ENCODE results near the gene DNAJB13. TPM values are rescaled to one million over a fixed set of nuclear protein-coding genes. Genes with fewer than 3 reads are reported as not detected.

DNAJB13 gene
- total RNA-seq, 5 donors from 2014 or later (not counting 1 experiment from before 2014, with no cell fraction given) = 0.19 to 0.96 (median 0.30) TPM; not detected in 2

DNA sequence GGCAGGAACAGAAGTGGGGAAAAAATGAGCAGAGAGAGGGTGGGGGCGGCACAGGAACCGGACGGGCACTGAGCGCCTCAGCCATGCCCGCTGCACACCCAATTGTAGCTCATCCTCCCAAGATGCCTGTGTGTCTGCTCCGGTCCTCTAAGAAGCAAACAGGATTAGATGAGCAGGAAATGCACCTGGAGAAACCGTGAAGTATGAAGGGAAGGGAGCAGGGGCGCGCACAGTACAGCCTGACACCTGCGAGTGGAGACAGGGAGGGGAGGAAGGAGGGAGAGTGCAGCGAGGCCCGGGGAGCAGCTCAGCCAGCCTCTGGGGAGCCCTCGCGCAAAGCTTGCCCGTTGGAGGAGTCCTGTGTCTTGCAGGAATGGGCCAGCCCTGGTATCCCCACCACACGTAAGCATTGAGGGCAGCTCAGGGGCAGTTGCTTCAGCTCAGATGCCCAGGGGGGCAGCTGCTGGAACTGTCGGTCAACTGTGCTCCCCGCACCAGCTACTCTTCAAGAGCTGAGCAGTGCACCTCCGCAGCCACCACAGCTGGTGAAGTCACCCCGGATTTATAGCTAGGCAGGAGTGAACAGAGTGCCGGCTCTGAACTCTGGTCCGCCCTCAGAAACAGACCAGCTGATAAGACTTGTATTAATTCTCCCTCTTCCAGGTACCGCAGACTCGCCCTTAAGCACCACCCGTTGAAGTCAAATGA lies 7.0 kb downstream of the DNAJB13 start:
- POLR2A ChIA-PET = no interaction called here
- no peaks in the 10 kb centered on the region for H3K9me3 ChIP-seq
- DNase-seq (no peak), ATAC-seq (replicated peaks in 1 of 4) (peak; percentile 23 to 63 (median 46))
- H3K4me1 ChIP-seq (ENCODE audit: control insufficient read depth in 1 of 2, extremely low read depth in 1 of 2, insufficient read depth in 2 of 2, low read length in 2 of 2) = peaks cover 0 to 4% of the 10 kb centered on the region in 2 experiments
- H3K27ac ChIP-seq (ENCODE audit: low read length) = no peak overlapping the region
- 62% methylated on average over 19 of the region's 25 CpGs for WGBS (ENCODE audit: insufficient coverage)
- H3K27me3 ChIP-seq (replicated peaks in 1 of 2; ENCODE audit: control insufficient read depth in 2 of 2, extremely low read depth in 1 of 2, insufficient read depth in 2 of 2, low read length in 1 of 2) = peaks cover 0 to 24% of the 10 kb centered on the region in 2 experiments
- CTCF ChIA-PET = interaction anchor here in 1 of 2 donors (0.6 kb wide), 1 partner anchor 536 kb away, joined by 3 read pairs; no protein-coding TSS in a partner anchor
- no peak overlapping the region for H3K4me3 ChIP-seq (ENCODE audit: control insufficient read depth in 1 of 2, extremely low read depth in 1 of 2, low read length in 1 of 2)
- Mint-ChIP-seq H3K4me1 (peaks cover 5 to 6% (median 5%) of the 10 kb centered on the region in 3 donors), H3K36me3 (no peaks in the 10 kb centered on the region), H3K4me3 (peak overlapping the region in 2 of 3 donors; percentile 34 to 54), H3K9me3 (no peaks in the 10 kb centered on the region), H3K27me3 (peaks cover 11 to 13% of the 10 kb centered on the region in 2 donors), H3K27ac (no peak overlapping the region)
- H3K36me3 ChIP-seq (ENCODE audit: control insufficient read depth in 2 of 2, extremely low read depth in 1 of 2, insufficient read depth in 1 of 2, low read length in 1 of 2) = no peaks in the 10 kb centered on the region

DNA sequence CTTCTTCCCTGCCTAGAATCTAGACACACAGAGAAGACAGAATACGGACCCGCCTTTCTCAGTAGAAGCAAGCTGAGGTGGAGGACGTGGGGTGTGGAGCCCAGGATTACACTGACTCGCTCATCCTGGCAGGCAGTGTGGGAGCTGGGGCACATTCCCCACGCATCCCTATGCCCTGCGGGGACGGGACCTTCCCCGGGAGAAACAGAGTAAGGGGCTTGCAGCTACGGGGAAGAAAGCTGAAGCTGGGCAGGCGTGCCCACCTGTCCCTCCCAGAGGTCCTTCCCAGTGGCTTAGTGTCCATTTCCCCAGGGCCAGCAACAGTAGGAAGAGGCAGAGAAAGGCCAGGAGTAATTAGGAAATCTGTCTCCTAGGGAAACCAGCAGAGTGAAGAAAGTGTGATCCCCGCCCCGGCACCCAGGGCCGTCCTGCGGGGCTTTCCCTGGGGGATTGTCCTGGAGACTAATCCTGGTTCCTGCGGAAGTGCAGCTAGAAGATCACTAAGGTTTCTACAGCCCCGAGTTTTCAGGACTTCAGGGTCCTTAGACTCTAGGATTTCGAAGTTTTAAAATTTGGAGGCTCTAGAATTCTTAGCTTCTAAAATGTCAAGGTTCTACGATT lies 7.8 kb downstream of the DNAJB13 start:
- POLR2A ChIA-PET = no interaction called here
- CTCF ChIA-PET = no interaction called here

DNA sequence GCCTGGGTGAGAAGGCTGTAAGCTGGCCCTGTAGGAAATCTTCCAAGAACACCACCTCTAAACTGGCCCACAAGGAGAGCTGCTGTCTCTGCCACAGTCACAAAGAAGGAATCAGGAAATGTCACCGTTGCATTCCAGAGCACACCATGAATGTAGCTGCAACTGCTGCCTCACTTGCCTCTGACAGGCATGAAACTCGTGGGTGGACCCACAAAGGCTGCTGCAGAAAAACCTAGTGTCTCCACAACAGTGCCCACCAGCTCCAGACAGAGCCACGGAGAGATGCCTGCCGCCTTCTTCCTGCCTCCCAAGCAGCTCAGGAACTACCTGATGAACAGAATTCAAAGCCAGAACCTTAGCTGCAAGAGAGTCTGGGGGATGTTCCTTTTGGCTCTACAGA lies 10.5 kb downstream of the DNAJB13 start:
- no peak overlapping the region for H3K4me3 ChIP-seq (ENCODE audit: control insufficient read depth in 1 of 2, extremely low read depth in 1 of 2, low read length in 1 of 2)
- CTCF ChIA-PET = interaction anchor here in 1 of 2 donors (1.8 kb wide), 1 partner anchor 19 kb away, joined by 3 read pairs; no protein-coding TSS in a partner anchor
- H3K4me1 Mint-ChIP-seq = peaks cover 15 to 27% (median 24%) of the 10 kb centered on the region in 3 donors
- H3K9me3 ChIP-seq = no peaks in the 10 kb centered on the region
- peaks cover 5 to 9% of the 10 kb centered on the region in 2 donors for H3K27me3 Mint-ChIP-seq
- 27% methylated on average over 4 of the region's 4 CpGs for WGBS (ENCODE audit: insufficient coverage)
- H3K27ac ChIP-seq (ENCODE audit: low read length) = no peak overlapping the region
- H3K36me3 ChIP-seq (ENCODE audit: control insufficient read depth in 2 of 2, extremely low read depth in 1 of 2, insufficient read depth in 1 of 2, low read length in 1 of 2) = no peaks in the 10 kb centered on the region
- no peak overlapping the region for H3K27ac Mint-ChIP-seq
- H3K4me1 ChIP-seq (ENCODE audit: control insufficient read depth in 1 of 2, extremely low read depth in 1 of 2, insufficient read depth in 2 of 2, low read length in 2 of 2) = peaks cover 4 to 28% of the 10 kb centered on the region in 2 experiments
- peaks cover 0 to 21% of the 10 kb centered on the region in 2 experiments for H3K27me3 ChIP-seq (replicated peaks in 1 of 2; ENCODE audit: control insufficient read depth in 2 of 2, extremely low read depth in 1 of 2, insufficient read depth in 2 of 2, low read length in 1 of 2)
- DNase-seq = no peak
- no peak overlapping the region for H3K4me3 Mint-ChIP-seq
- no peaks in the 10 kb centered on the region for H3K36me3 Mint-ChIP-seq
- H3K9me3 Mint-ChIP-seq = no peaks in the 10 kb centered on the region
- POLR2A ChIA-PET = no interaction called here
- ATAC-seq (replicated peaks in 1 of 4) = no peak

More for the DNA sequence above, 7.8 kb downstream of the DNAJB13 start:
- H3K4me1 Mint-ChIP-seq = peaks cover 5 to 6% (median 5%) of the 10 kb centered on the region in 3 donors
- no peak overlapping the region for H3K27ac Mint-ChIP-seq
- Histone ChIP-seq H3K27ac (ENCODE audit: low read length) (no peak overlapping the region), H3K36me3 (ENCODE audit: control insufficient read depth in 2 of 2, extremely low read depth in 1 of 2, insufficient read depth in 1 of 2, low read length in 1 of 2) (no peaks in the 10 kb centered on the region), H3K4me3 (ENCODE audit: control insufficient read depth in 1 of 2, extremely low read depth in 1 of 2, low read length in 1 of 2) (no peak overlapping the region), H3K4me1 (ENCODE audit: control insufficient read depth in 1 of 2, extremely low read depth in 1 of 2, insufficient read depth in 2 of 2, low read length in 2 of 2) (peaks cover 0 to 4% of the 10 kb centered on the region in 2 experiments), H3K27me3 (replicated peaks in 1 of 2; ENCODE audit: control insufficient read depth in 2 of 2, extremely low read depth in 1 of 2, insufficient read depth in 2 of 2, low read length in 1 of 2) (peaks cover 0 to 27% of the 10 kb centered on the region in 2 experiments), H3K9me3 (no peaks in the 10 kb centered on the region)
- peaks cover 11 to 13% of the 10 kb centered on the region in 2 donors for H3K27me3 Mint-ChIP-seq
- ATAC-seq (replicated peaks in 1 of 4) (no peak), DNase-seq (no peak)
- 89% methylated on average over 12 of the region's 18 CpGs for WGBS (ENCODE audit: insufficient coverage)
- no peak overlapping the region for H3K4me3 Mint-ChIP-seq
- no peaks in the 10 kb centered on the region for H3K9me3 Mint-ChIP-seq
- H3K36me3 Mint-ChIP-seq = no peaks in the 10 kb centered on the region

- CTCF ChIA-PET = interaction anchor here in 1 of 2 donors (1.8 kb wide), 1 partner anchor 18 kb away, joined by 3 read pairs; no protein-coding TSS in a partner anchor
- POLR2A ChIA-PET = no interaction called here
- H3K27ac ChIP-seq (ENCODE audit: low read length) = no peak overlapping the region
- DNase-seq (no peak), ATAC-seq (replicated peaks in 1 of 4) (no peak)
- Mint-ChIP-seq H3K9me3 (no peaks in the 10 kb centered on the region), H3K27ac (no peak overlapping the region), H3K4me3 (no peak overlapping the region), H3K4me1 (peaks cover 15 to 27% (median 22%) of the 10 kb centered on the region in 3 donors), H3K27me3 (peaks cover 5% of the 10 kb centered on the region in 2 donors), H3K36me3 (no peaks in the 10 kb centered on the region)
- H3K4me3 ChIP-seq (ENCODE audit: control insufficient read depth in 1 of 2, extremely low read depth in 1 of 2, low read length in 1 of 2) = no peak overlapping the region
- H3K36me3 ChIP-seq (ENCODE audit: control insufficient read depth in 2 of 2, extremely low read depth in 1 of 2, insufficient read depth in 1 of 2, low read length in 1 of 2) = no peaks in the 10 kb centered on the region
- peaks cover 0 to 16% of the 10 kb centered on the region in 2 experiments for H3K27me3 ChIP-seq (replicated peaks in 1 of 2; ENCODE audit: control insufficient read depth in 2 of 2, extremely low read depth in 1 of 2, insufficient read depth in 2 of 2, low read length in 1 of 2)
- H3K9me3 ChIP-seq = no peaks in the 10 kb centered on the region
- H3K4me1 ChIP-seq (ENCODE audit: control insufficient read depth in 1 of 2, extremely low read depth in 1 of 2, insufficient read depth in 2 of 2, low read length in 2 of 2) = peaks cover 4 to 37% of the 10 kb centered on the region in 2 experiments
- 83% methylated on average over 1 of the region's 7 CpGs for WGBS (ENCODE audit: insufficient coverage)
These were observed 11.4 kb downstream of the DNAJB13 start for GRCh38 chr11:73962101-73962705.

DNA sequence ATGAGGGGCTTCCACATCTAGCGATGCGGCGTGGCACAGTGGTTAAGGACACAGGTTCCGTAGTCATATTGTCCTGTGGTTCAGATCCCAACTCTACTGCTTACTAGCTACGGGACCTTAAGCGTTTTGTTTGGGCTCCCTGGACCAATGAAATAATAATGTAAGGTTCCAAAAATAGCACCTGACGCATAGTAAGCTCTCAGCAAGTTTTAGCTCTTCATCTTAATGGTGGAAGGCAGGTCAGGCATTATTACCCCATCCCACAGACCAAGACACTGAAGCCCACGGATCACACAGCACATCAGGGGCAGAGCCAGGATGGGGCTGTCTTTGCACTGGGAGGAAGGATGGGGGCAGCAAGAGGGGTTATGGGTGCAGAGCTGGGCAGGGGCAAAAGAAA lies 13.0 kb downstream of the DNAJB13 start:
- WGBS (ENCODE audit: insufficient coverage) = 67% methylated on average over 3 of the region's 8 CpGs
- Mint-ChIP-seq H3K36me3 (no peaks in the 10 kb centered on the region), H3K27me3 (no peaks in the 10 kb centered on the region), H3K27ac (peak overlapping the region; percentile 62 to 82), H3K4me1 (peaks cover 24 to 38% (median 34%) of the 10 kb centered on the region in 3 donors), H3K4me3 (peak overlapping the region in 1 of 3 donors; percentile 67), H3K9me3 (no peaks in the 10 kb centered on the region)
- Histone ChIP-seq H3K9me3 (no peaks in the 10 kb centered on the region), H3K27me3 (replicated peaks in 1 of 2; ENCODE audit: control insufficient read depth in 2 of 2, extremely low read depth in 1 of 2, insufficient read depth in 2 of 2, low read length in 1 of 2) (peaks cover 0 to 3% of the 10 kb centered on the region in 2 experiments), H3K36me3 (ENCODE audit: control insufficient read depth in 2 of 2, extremely low read depth in 1 of 2, insufficient read depth in 1 of 2, low read length in 1 of 2) (no peaks in the 10 kb centered on the region), H3K4me1 (ENCODE audit: control insufficient read depth in 1 of 2, extremely low read depth in 1 of 2, insufficient read depth in 2 of 2, low read length in 2 of 2) (peaks cover 18 to 50% of the 10 kb centered on the region in 2 experiments), H3K4me3 (ENCODE audit: control insufficient read depth in 1 of 2, extremely low read depth in 1 of 2, low read length in 1 of 2) (no peak overlapping the region), H3K27ac (ENCODE audit: low read length) (no peak overlapping the region)
- ChIA-PET CTCF (interaction anchor here (0.5 to 1.8 kb wide), 9 partner anchors 9 to 428 kb away, joined by 3 to 7 read pairs (median 4); no protein-coding TSS in a partner anchor), POLR2A (interaction anchor here in 1 of 2 donors (0.7 to 0.9 kb wide), 2 partner anchors 15 to 50 kb away, joined by 3 to 4 read pairs; no protein-coding TSS in a partner anchor)
- DNase-seq (no peak), ATAC-seq (replicated peaks in 1 of 4) (peak in 1 of 4 experiments; percentile 5)
